ENCODE results near the gene NMNAT3.

GRCh38 chr3:139561255-139561817, 116.4 kb downstream of the NMNAT3 start:
- TF ChIP-seq EP300 (IDR thresholded peaks at IDR 0.05): no peak
- no peak for TF ChIP-seq CTCF (IDR thresholded peaks at IDR 0.05)
- no peak for TF ChIP-seq POLR2AphosphoS5 (IDR thresholded peaks at IDR 0.05)
